22Rv1 (cell line): ENCODE results near the gene MRPL54.

Experiments used
- ZFX ChIP-seq: fragments of 450-650 bp; IDR thresholded peaks from 2 replicates; pipeline ENCODE4 v1.6.1; 2017; ENCODE audit warnings: antibody characterized with exemption, borderline replicate concordance
- TF ChIP-seq, protein P1 (sequence below): fragments of 450-650 bp; IDR thresholded peaks from 2 replicates; pipeline ENCODE4 v1.5.1; 2017; ENCODE audit warnings: mild to moderate bottlenecking

DNA sequence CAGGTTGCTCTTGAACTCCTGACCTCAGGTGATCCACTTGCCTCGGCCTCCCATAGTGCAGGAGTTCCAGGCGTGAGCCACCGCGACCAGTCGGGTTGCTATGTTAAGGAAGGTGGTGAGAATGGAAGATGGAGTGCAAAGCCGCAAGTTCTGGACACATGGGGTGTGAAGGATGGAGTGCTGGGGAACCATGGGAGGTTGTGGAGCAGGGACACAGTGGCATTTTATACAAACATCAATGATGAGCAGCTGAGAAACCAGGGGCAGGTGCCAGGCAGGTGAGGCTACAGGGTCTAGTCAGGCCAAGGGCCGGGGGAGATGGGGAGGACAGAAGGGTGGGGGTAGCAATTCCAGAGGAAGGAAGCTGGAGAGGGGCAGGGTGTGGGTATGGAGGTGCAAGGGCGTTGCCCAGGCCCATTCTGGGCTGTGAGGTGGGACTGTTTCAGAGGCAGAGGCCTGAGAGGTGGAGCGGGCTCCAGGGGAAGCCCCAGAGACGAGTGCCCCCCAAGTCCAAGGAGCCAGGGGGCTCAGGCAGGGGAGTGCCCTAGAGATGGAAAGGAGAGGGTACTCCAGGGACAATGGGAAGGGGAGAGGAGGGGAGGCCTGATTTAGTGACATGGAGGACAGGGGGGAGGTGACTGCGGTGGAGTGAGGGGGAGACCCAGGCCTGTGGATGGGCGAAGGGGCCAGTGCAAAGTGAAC, 11.5 kb downstream of the MRPL54 start:
- TF ChIP-seq, protein P1, sequence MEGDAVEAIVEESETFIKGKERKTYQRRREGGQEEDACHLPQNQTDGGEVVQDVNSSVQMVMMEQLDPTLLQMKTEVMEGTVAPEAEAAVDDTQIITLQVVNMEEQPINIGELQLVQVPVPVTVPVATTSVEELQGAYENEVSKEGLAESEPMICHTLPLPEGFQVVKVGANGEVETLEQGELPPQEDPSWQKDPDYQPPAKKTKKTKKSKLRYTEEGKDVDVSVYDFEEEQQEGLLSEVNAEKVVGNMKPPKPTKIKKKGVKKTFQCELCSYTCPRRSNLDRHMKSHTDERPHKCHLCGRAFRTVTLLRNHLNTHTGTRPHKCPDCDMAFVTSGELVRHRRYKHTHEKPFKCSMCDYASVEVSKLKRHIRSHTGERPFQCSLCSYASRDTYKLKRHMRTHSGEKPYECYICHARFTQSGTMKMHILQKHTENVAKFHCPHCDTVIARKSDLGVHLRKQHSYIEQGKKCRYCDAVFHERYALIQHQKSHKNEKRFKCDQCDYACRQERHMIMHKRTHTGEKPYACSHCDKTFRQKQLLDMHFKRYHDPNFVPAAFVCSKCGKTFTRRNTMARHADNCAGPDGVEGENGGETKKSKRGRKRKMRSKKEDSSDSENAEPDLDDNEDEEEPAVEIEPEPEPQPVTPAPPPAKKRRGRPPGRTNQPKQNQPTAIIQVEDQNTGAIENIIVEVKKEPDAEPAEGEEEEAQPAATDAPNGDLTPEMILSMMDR: no peak
- TF ChIP-seq ZFX: no peak
